NOMO-1 (cell line): ENCODE measurements around the gene BRCA2.
A peak's percentile ranks its signal among the peaks of the same experiment; 100 is the strongest.
"Not testable (repeated sequence)": the region's sequence is repeated elsewhere in the genome, so short reads cannot be mapped to it uniquely, and the experiment has no call there.

ENCODE experiments used
- DNase-seq, 2 experiments: peaks; one replicate each; lab custom pipeline; 2025; ENCODE audit not compliant: unreplicated experiment in 2 of 2; lab: John Stamatoyannopoulos, UW

The BRCA2 gene

GRCh38 chr13:32309312-32310133 lies 5.8 kb upstream of the BRCA2 start:
- peak; percentile 87 to 95 for DNase-seq

DNA sequence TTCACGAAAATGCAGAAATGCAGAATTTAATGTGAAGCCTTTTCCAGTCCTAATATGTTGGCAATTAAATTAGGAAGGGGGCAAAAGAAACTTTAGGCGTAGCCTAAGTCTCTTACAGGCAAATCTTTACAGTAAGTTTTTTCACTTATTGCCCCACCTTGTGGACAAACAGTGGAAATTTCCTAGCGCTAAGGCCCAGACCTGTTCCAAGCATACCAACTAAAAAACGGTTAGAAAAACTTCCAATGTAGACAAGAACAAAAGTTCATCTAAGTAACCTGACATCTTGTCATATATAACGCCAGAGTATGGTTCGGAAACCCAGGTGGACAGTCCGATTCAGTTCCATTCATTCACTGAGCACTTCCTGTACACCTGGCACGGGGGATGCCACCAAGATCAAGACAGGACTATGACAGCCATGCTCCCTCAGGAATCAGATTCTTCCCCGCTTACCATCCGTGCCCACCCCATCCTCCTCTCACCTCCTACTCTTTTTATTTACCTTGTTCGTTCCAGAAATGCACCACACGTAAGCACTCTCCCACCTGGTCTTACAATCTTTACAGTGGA lies 5.1 kb upstream of the BRCA2 start:
- DNase-seq: peak; percentile 87 to 95

DNA sequence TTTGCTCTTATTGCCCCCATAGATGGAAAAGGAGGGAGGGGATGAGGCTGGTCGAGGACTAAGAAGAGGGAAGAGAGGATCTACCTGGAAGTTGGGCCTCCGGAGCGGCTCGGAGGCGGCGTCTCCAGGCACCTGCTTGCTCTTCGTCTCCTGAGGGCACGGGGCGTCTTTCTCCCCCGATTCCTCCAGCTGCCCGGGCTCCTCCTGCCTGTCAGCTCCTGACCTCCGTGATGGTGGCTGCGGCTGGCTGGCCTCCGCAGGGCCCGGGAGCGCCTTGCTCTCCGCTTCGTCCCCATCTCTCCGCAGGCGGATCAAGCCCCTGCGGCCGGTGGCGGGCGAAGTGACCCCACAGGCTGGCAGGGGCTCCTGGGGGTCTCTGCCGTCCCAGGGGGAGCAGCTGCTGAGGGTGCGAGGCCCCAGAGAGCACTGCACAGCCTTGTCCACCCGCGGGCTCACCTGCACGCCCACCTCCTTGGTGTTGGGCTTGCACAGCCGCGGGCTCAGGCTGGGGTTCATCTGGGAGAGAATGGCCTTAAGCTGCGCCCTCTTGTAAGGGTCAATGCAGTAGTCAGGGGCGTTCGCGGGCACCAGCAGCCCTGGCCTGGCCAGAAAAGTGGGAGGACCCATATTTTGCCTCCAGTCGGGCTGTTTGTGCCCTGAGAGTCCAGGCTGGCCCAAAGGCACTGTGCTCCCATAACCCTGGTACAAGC lies 4.0 kb upstream of the BRCA2 start:
- no peak for DNase-seq

DNA sequence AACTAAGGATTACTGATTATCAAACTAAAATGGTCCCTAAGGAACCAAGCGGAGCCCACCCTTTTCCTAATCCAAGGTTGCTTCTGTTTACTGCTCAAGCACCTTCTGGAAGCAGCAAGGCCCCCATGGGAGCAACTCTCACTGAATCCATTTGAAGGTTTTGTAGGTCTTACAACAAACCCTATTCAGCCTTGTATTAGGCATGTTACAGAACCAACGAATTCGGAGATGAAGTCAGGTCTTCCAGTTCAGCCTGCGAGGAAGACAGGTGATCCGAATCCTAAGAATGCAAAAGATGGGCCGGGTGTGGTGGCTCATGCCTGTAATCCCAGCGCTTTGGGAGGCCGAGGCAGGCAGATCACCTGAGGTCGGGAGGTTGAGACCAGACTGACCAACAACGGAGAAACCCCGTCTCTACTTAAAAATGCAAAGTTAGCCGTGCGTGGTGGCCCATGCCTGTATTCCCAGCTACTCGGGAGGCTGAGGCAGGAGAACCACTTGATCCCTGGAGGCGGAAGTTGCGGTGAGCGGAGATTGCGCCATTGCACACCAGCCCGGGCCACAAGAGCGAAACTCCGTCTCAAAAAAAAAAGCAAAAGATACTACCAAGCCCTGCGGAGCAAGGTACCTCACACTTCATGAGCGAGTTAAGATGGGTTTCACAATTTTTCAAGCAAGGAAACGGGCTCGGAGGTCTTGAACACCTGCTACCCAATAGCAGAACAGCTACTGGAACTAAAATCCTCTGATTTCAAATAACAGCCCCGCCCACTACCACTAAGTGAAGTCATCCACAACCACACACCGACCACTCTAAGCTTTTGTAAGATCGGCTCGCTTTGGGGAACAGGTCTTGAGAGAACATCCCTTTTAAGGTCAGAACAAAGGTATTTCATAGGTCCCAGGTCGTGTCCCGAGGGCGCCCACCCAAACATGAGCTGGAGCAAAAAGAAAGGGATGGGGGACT lies 754 bp upstream of the BRCA2 start:
- DNase-seq: peak; percentile 94 to 99

DNA sequence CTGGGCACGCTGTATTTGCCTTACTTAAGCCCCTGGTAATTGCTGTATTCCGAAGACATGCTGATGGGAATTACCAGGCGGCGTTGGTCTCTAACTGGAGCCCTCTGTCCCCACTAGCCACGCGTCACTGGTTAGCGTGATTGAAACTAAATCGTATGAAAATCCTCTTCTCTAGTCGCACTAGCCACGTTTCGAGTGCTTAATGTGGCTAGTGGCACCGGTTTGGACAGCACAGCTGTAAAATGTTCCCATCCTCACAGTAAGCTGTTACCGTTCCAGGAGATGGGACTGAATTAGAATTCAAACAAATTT lies 676 bp downstream of the BRCA2 start:
- DNase-seq: no peak

- peak; percentile 75 to 98 for DNase-seq
Observed at GRCh38 chr13:32316501-32316900, 1.2 kb downstream of the BRCA2 start.

- DNase-seq: peak; percentile 37 to 89
Observed at GRCh38 chr13:32317716-32318465, 2.6 kb downstream of the BRCA2 start.

DNA sequence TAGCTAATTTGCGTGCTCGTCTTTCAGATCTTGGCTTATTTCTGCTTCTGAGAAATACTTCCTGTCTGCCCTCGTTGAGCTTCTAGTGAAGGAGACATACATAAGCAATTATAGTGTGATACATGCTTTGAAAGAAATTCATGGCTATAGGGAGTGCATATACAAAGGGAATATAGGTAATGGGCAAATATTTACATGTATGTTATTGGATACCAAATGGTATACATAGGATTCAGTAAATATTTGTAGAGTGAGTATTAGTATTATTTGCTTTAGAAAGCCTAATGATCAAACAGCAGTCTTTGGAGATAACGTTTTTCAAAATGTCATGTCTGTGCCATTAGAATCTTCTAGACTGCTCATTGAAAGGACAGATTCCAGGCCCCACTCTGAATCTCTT lies 5.2 kb downstream of the BRCA2 start:
- no peak for DNase-seq

- no peak for DNase-seq
Observed at GRCh38 chr13:32323912-32324311, 8.6 kb downstream of the BRCA2 start.

- DNase-seq: no peak
Observed at GRCh38 chr13:32330441-32330840, 15.1 kb downstream of the BRCA2 start.

- peak; percentile 55 to 79 for DNase-seq
Observed at GRCh38 chr13:32334671-32335070, 19.4 kb downstream of the BRCA2 start.

DNA sequence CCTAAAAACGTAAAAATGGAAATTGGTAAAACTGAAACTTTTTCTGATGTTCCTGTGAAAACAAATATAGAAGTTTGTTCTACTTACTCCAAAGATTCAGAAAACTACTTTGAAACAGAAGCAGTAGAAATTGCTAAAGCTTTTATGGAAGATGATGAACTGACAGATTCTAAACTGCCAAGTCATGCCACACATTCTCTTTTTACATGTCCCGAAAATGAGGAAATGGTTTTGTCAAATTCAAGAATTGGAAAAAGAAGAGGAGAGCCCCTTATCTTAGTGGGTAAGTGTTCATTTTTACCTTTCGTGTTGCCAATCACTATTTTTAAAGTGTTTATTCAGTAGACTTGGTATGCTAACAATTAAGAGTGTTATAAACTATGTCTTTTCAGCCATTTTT lies 25.6 kb downstream of the BRCA2 start:
- DNase-seq: peak; percentile 50 to 88

DNA sequence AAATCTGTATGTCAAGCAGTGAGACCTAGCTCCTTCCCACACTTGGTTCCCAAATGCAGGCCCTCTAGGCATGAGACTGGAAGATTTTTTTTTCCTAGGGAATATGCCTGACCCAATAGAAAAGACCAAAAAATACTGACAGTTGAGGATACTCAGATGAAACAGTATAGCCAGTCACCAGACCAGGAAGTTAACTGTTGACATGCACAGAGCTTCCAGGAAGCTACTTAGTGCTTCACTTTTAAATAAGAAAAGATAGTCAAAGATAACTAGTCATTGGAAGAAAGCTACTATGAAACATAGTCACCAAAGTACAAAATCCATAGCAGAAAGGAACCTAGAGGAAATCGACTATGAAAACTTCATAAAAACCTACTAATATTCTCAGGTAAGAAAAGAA lies 32.3 kb downstream of the BRCA2 start:
- no peak for DNase-seq

GRCh38 chr13:32350839-32351441 lies 35.6 kb downstream of the BRCA2 start:
- DNase-seq: not testable (repeated sequence)

- peak in 1 of 2 experiments; percentile 20 for DNase-seq
Observed at GRCh38 chr13:32354040-32354439, 38.7 kb downstream of the BRCA2 start.

- not testable (repeated sequence) for DNase-seq
Observed at GRCh38 chr13:32355935-32356334, 40.6 kb downstream of the BRCA2 start.

- peak; percentile 58 to 74 for DNase-seq
Observed at GRCh38 chr13:32362574-32362973, 47.3 kb downstream of the BRCA2 start.

GRCh38 chr13:32370805-32371204 lies 55.5 kb downstream of the BRCA2 start:
- DNase-seq: no peak

GRCh38 chr13:32376642-32377415 lies 61.5 kb downstream of the BRCA2 start:
- DNase-seq: no peak
